Peyer's patch (tissue), 4 donors: ENCODE data around the gene AHDC1. TPM values are rescaled to one million over a fixed set of nuclear protein-coding genes. Genes with fewer than 3 reads are reported as not detected.
A peak's percentile ranks its signal among the peaks of the same experiment; 100 is the strongest.
"Not testable (repeated sequence)": the region's sequence is repeated elsewhere in the genome, so short reads cannot be mapped to it uniquely, and the experiment has no call there.

Experiments
- DNase-seq, 3 donors: peaks; one replicate each; pipeline ENCODE4 v3.0.0-alpha.2; 2017 to 2019
- H3K27ac ChIP-seq, 4 donors: fragments of 200-600 bp; sonication (generic); one replicate each; pipeline ENCODE4 v1.5.1; 2016 to 2019
- H3K27me3 ChIP-seq, 2 donors: fragments of 200-600 bp; sonication (generic); one replicate each; pipeline ENCODE4 v1.5.1; 2019
- H3K36me3 ChIP-seq, 3 donors: fragments of 200-600 bp; sonication (generic); one replicate each; pipeline ENCODE4 v1.5.1; 2016 to 2019
- H3K4me1 ChIP-seq, 4 donors: fragments of 200-600 bp; sonication (generic); one replicate each; pipeline ENCODE4 v1.5.1; 2016 to 2019
- H3K4me3 ChIP-seq, 4 donors: fragments of 200-600 bp; sonication (generic); 1 replicate in 3 of 4; 2 replicates in 1 of 4; pipeline ENCODE4 v1.5.1; 2016 to 2019; ENCODE audit warnings: mild to moderate bottlenecking in 1 of 4
- H3K9me3 ChIP-seq, 4 donors: fragments of 200-600 bp; sonication (generic); one replicate each; pipeline ENCODE4 v1.5.1; 2016 to 2019; ENCODE audit warnings: mild to moderate bottlenecking in 1 of 4
- CTCF ChIP-seq, 6 experiments: fragments of 450-650 bp in 4 of 6; fragments of 200-600 bp in 2 of 6; sonication (generic) in 1 of 6; IDR thresholded peaks; one replicate each; pipeline ENCODE4 v1.5.1; 2017 to 2019; ENCODE audit warnings: antibody characterized with exemption in 6 of 6, mild to moderate bottlenecking in 3 of 6, moderate library complexity in 1 of 6
- POLR2A ChIP-seq, 2 donors: fragments of 450-650 bp; IDR thresholded peaks; one replicate each; pipeline ENCODE4 v1.5.1; 2017; ENCODE audit warnings: antibody characterized with exemption in 2 of 2, mild to moderate bottlenecking in 2 of 2, moderate library complexity in 2 of 2
- total RNA-seq, 4 donors: library from RNA; depleted of rRNA; stranded (reverse); fragments of >200 nt; gene quantifications; one replicate each; pipeline ENCODE4 v1.1.0, GENCODE V29; 2016

AHDC1 gene
- total RNA-seq, 4 donors from 2014 or later, result 7.0 to 21.5 (median 12.0) TPM

GRCh38 chr1:27632387-27633297, 28.7 kb upstream of the AHDC1 start:
- peaks cover 0 to 12% of the 10 kb centered on the region in 2 donors for H3K27me3 ChIP-seq
- H3K27ac ChIP-seq, result peak overlapping the region; percentile 36 to 80 (median 68)
- DNase-seq, result peak in 2 of 3 donors; percentile 69 to 80
- H3K9me3 ChIP-seq, result no peaks in the 10 kb centered on the region
- no peaks in the 10 kb centered on the region for H3K36me3 ChIP-seq
- H3K4me1 ChIP-seq, result peaks cover 0 to 43% (median 38%) of the 10 kb centered on the region in 4 donors
- TF ChIP-seq CTCF (IDR thresholded peaks at IDR 0.05) (no peak), POLR2A (IDR thresholded peaks at IDR 0.05) (no peak)
- peak overlapping the region in 1 of 4 donors; percentile 7 for H3K4me3 ChIP-seq

- H3K27ac ChIP-seq, result peak overlapping the region; percentile 36 to 80 (median 68)
- no peak for TF ChIP-seq CTCF (IDR thresholded peaks at IDR 0.05)
- no peak for TF ChIP-seq POLR2A (IDR thresholded peaks at IDR 0.05)
- H3K4me1 ChIP-seq, result peaks cover 0 to 43% (median 36%) of the 10 kb centered on the region in 4 donors
- H3K27me3 ChIP-seq, result peaks cover 0 to 12% of the 10 kb centered on the region in 2 donors
- no peaks in the 10 kb centered on the region for H3K36me3 ChIP-seq
- H3K9me3 ChIP-seq, result no peaks in the 10 kb centered on the region
- DNase-seq, result peak in 1 of 3 donors; percentile 54
- no peak overlapping the region for H3K4me3 ChIP-seq
These were observed 27.0 kb upstream of the AHDC1 start for GRCh38 chr1:27630859-27631491.

- Histone ChIP-seq H3K9me3 (no peaks in the 10 kb centered on the region), H3K27ac (peak overlapping the region in 1 of 4 donors; percentile 30)
These were observed 24.8 kb upstream of the AHDC1 start for GRCh38 chr1:27628712-27629111.

GRCh38 chr1:27627733-27628132, 23.8 kb upstream of the AHDC1 start:
- not testable (repeated sequence) for H3K27me3 ChIP-seq, DNase-seq, H3K9me3 ChIP-seq, H3K27ac ChIP-seq, H3K36me3 ChIP-seq, H3K4me3 ChIP-seq
- peaks cover 0 to 31% (median 20%) of the 10 kb centered on the region in 4 donors for H3K4me1 ChIP-seq

More at GRCh38 chr1:27628712-27629111, 24.8 kb upstream of the AHDC1 start:
- no peak for TF ChIP-seq CTCF (IDR thresholded peaks at IDR 0.05)
- no peak for TF ChIP-seq POLR2A (IDR thresholded peaks at IDR 0.05)
- Histone ChIP-seq H3K36me3 (no peaks in the 10 kb centered on the region), H3K4me3 (no peak overlapping the region), H3K27me3 (peaks cover 0 to 2% of the 10 kb centered on the region in 2 donors), H3K4me1 (peaks cover 0 to 40% (median 29%) of the 10 kb centered on the region in 4 donors)
- no peak for DNase-seq

- Histone ChIP-seq H3K27ac (no peak overlapping the region), H3K4me3 (no peak overlapping the region), H3K36me3 (no peaks in the 10 kb centered on the region), H3K4me1 (peaks cover 0 to 24% (median 14%) of the 10 kb centered on the region in 4 donors), H3K9me3 (no peaks in the 10 kb centered on the region), H3K27me3 (no peaks in the 10 kb centered on the region)
- no peak for TF ChIP-seq POLR2A (IDR thresholded peaks at IDR 0.05)
- no peak for TF ChIP-seq CTCF (IDR thresholded peaks at IDR 0.05)
- DNase-seq, result no peak
These were observed 23.1 kb upstream of the AHDC1 start for GRCh38 chr1:27627061-27627460.
